Activated naive CD4-positive, alpha-beta T cell treated with anti-CD3 and anti-CD28 coated beads for 36 hours (primary cell): Measurements from ENCODE around the gene HOXB6. TPM values are rescaled to one million over a fixed set of nuclear protein-coding genes. Genes with fewer than 3 reads are reported as not detected.

Experiments
- CTCF ChIA-PET: fragments of 350-600 bp; sonication (Branson Sonifier 250); formaldehyde crosslinking; loops from one replicate; lab custom pipeline; 2021; ENCODE audit warnings: antibody characterized with exemption; lab: Charles Lee
- DNase-seq: peaks from one replicate; pipeline ENCODE4 v3.0.0-alpha.2; 2020
- H3K27ac Mint-ChIP-seq: one replicate; pipeline ENCODE4 v1.8.0; 2021; ENCODE audit warnings: mild to moderate bottlenecking, mixed read lengths
- H3K27me3 Mint-ChIP-seq: one replicate; pipeline ENCODE4 v1.8.0; 2021; ENCODE audit warnings: low read depth, mixed read lengths
- H3K36me3 Mint-ChIP-seq: one replicate; pipeline ENCODE4 v1.8.0; 2021; ENCODE audit warnings: low read depth, mixed read lengths
- H3K4me1 Mint-ChIP-seq: one replicate; pipeline ENCODE4 v1.8.0; 2021; ENCODE audit warnings: low read depth, mixed read lengths
- H3K4me3 Mint-ChIP-seq: one replicate; pipeline ENCODE4 v1.8.0; 2021; ENCODE audit warnings: mild to moderate bottlenecking, moderate library complexity, mixed read lengths
- H3K9me3 Mint-ChIP-seq: one replicate; pipeline ENCODE4 v1.8.0; 2021; ENCODE audit warnings: mixed read lengths
- intact Hi-C: fragments of 100-400 bp; cut with micrococcal nuclease; formaldehyde crosslinking; loops from one replicate; pipeline ENCODE4 v1.15.1; 2023
- total RNA-seq, 2 experiments: library from RNA; stranded (reverse); gene quantifications; one replicate each; pipeline ENCODE4 v1.2.3, GENCODE V29; 2021

Gene HOXB6
- total RNA-seq, 2 experiments from 2014 or later, result not detected

- H3K9me3 Mint-ChIP-seq, result no peaks in the 10 kb centered on the region
- CTCF ChIA-PET, result interaction anchor here (0.6 kb wide), 1 partner anchor 762 kb away, joined by 3 read pairs; no protein-coding TSS in a partner anchor
- peaks cover 5% of the 10 kb centered on the region for H3K4me1 Mint-ChIP-seq
- H3K27ac Mint-ChIP-seq, result no peak overlapping the region
- no peaks in the 10 kb centered on the region for H3K36me3 Mint-ChIP-seq
- intact Hi-C loops, result no loop called here
- H3K4me3 Mint-ChIP-seq, result no peak overlapping the region
- DNase-seq, result no peak
- peaks cover 16% of the 10 kb centered on the region for H3K27me3 Mint-ChIP-seq
Measured at GRCh38 chr17:48567646-48568354, 37.0 kb downstream of the HOXB6 start.

GRCh38 chr17:48567209-48567608 lies 37.6 kb downstream of the HOXB6 start:
- no peak for DNase-seq
- H3K27me3 Mint-ChIP-seq, result peaks cover 20% of the 10 kb centered on the region
- peaks cover 5% of the 10 kb centered on the region for H3K4me1 Mint-ChIP-seq
- H3K27ac Mint-ChIP-seq, result no peak overlapping the region
- no peaks in the 10 kb centered on the region for H3K9me3 Mint-ChIP-seq
- intact Hi-C loops, result no loop called here
- no peaks in the 10 kb centered on the region for H3K36me3 Mint-ChIP-seq
- no peak overlapping the region for H3K4me3 Mint-ChIP-seq
- CTCF ChIA-PET, result no interaction called here

- DNase-seq, result no peak
- peaks cover 20% of the 10 kb centered on the region for H3K27me3 Mint-ChIP-seq
- intact Hi-C loops, result no loop called here
- H3K4me3 Mint-ChIP-seq, result no peak overlapping the region
- peaks cover 5% of the 10 kb centered on the region for H3K4me1 Mint-ChIP-seq
- H3K9me3 Mint-ChIP-seq, result no peaks in the 10 kb centered on the region
- CTCF ChIA-PET, result no interaction called here
- H3K27ac Mint-ChIP-seq, result no peak overlapping the region
- no peaks in the 10 kb centered on the region for H3K36me3 Mint-ChIP-seq
Measured at GRCh38 chr17:48566717-48567116, 38.1 kb downstream of the HOXB6 start.

GRCh38 chr17:48565925-48566710 lies 38.7 kb downstream of the HOXB6 start:
- no peak for DNase-seq
- intact Hi-C loops, result no loop called here
- peaks cover 20% of the 10 kb centered on the region for H3K27me3 Mint-ChIP-seq
- CTCF ChIA-PET, result interaction anchor here (0.6 kb wide), 1 partner anchor 137 kb away, joined by 4 read pairs; no protein-coding TSS in a partner anchor
- peaks cover 5% of the 10 kb centered on the region for H3K4me1 Mint-ChIP-seq
- H3K36me3 Mint-ChIP-seq, result no peaks in the 10 kb centered on the region
- H3K27ac Mint-ChIP-seq, result no peak overlapping the region
- no peaks in the 10 kb centered on the region for H3K9me3 Mint-ChIP-seq
- H3K4me3 Mint-ChIP-seq, result no peak overlapping the region

GRCh38 chr17:48565022-48565554 lies 39.7 kb downstream of the HOXB6 start:
- Mint-ChIP-seq H3K9me3 (no peaks in the 10 kb centered on the region), H3K27me3 (peaks cover 20% of the 10 kb centered on the region), H3K4me3 (no peak overlapping the region), H3K4me1 (peaks cover 5% of the 10 kb centered on the region), H3K36me3 (no peaks in the 10 kb centered on the region), H3K27ac (no peak overlapping the region)
- intact Hi-C loops, result no loop called here
- CTCF ChIA-PET, result interaction anchor here (0.5 kb wide), 1 partner anchor 219 kb away, joined by 3 read pairs; no protein-coding TSS in a partner anchor
- DNase-seq, result no peak

- intact Hi-C loops, result no loop called here
- Mint-ChIP-seq H3K9me3 (no peaks in the 10 kb centered on the region), H3K4me3 (peak overlapping the region; percentile 33), H3K27ac (no peak overlapping the region), H3K4me1 (peaks cover 5% of the 10 kb centered on the region), H3K27me3 (peaks cover 20% of the 10 kb centered on the region), H3K36me3 (no peaks in the 10 kb centered on the region)
- DNase-seq, result no peak
- CTCF ChIA-PET, result interaction anchor here (0.5 to 0.6 kb wide), 2 partner anchors 15 to 219 kb away, joined by 3 read pairs; no protein-coding TSS in a partner anchor
Measured at GRCh38 chr17:48564188-48565021, 40.4 kb downstream of the HOXB6 start.

- H3K36me3 Mint-ChIP-seq, result no peaks in the 10 kb centered on the region
- H3K27ac Mint-ChIP-seq, result no peak overlapping the region
- no peak for DNase-seq
- intact Hi-C loops, result no loop called here
- no peaks in the 10 kb centered on the region for H3K9me3 Mint-ChIP-seq
- H3K4me3 Mint-ChIP-seq, result no peak overlapping the region
- H3K27me3 Mint-ChIP-seq, result peaks cover 18% of the 10 kb centered on the region
- CTCF ChIA-PET, result interaction anchor here (0.6 kb wide), 1 partner anchor 15 kb away, joined by 3 read pairs; no protein-coding TSS in a partner anchor
- H3K4me1 Mint-ChIP-seq, result peaks cover 5% of the 10 kb centered on the region
Measured at GRCh38 chr17:48563867-48564187, 41.0 kb downstream of the HOXB6 start.

GRCh38 chr17:48563385-48563838 lies 41.4 kb downstream of the HOXB6 start:
- Mint-ChIP-seq H3K4me1 (peaks cover 2% of the 10 kb centered on the region), H3K9me3 (no peaks in the 10 kb centered on the region), H3K4me3 (no peak overlapping the region), H3K36me3 (no peaks in the 10 kb centered on the region), H3K27me3 (peaks cover 17% of the 10 kb centered on the region), H3K27ac (no peak overlapping the region)
- CTCF ChIA-PET, result interaction anchor here (0.6 kb wide), 1 partner anchor 14 kb away, joined by 3 read pairs; no protein-coding TSS in a partner anchor
- intact Hi-C loops, result no loop called here
- DNase-seq, result no peak

- intact Hi-C loops, result no loop called here
- Mint-ChIP-seq H3K27me3 (peaks cover 15% of the 10 kb centered on the region), H3K36me3 (no peaks in the 10 kb centered on the region), H3K9me3 (no peaks in the 10 kb centered on the region), H3K4me3 (no peak overlapping the region), H3K4me1 (no peaks in the 10 kb centered on the region), H3K27ac (no peak overlapping the region)
- no peak for DNase-seq
- CTCF ChIA-PET, result no interaction called here
Measured at GRCh38 chr17:48562934-48563333, 41.9 kb downstream of the HOXB6 start.

GRCh38 chr17:48561884-48562810 lies 42.6 kb downstream of the HOXB6 start:
- Mint-ChIP-seq H3K27me3 (peaks cover 15% of the 10 kb centered on the region), H3K9me3 (no peaks in the 10 kb centered on the region), H3K4me3 (no peak overlapping the region), H3K36me3 (no peaks in the 10 kb centered on the region), H3K27ac (no peak overlapping the region), H3K4me1 (no peaks in the 10 kb centered on the region)
- intact Hi-C loops, result no loop called here
- DNase-seq, result no peak
- CTCF ChIA-PET, result interaction anchor here (0.6 to 1.1 kb wide), 3 partner anchors 220 to 450 kb away, joined by 3 read pairs; no protein-coding TSS in a partner anchor
